ENCODE measurements around the gene PARD3B. TPM values are rescaled to one million over a fixed set of nuclear protein-coding genes. Genes with fewer than 3 reads are reported as not detected.

Gene PARD3B
- total RNA-seq, 1 donor from 2014 or later = 1.6 TPM

DNA sequence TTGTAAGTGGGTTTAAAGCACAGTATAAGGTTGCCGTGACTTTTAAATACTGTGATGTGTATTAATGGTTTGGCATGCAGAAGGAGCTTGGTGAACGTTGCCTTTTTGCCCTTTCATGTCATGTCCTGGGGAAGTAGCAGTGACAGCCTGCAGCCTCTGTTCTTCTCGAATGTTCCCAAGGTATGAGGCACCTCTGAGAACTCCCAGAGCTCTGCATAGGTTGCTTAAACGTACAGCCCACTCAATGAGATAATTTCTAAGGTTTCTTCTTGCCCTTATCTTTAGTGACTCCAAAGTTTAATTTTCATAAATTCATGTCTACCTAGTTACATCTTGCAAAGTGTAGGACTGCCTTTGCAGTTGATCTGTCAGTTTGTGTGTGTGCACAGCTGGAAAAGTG is 36.7 kb downstream of the PARD3B start:
- DNase-seq (ENCODE audit: low read depth) = no peak
- H3K4me3 ChIP-seq (ENCODE audit: low read depth, low read length) = no peak overlapping the region
- no peak for TF ChIP-seq CTCF (IDR thresholded peaks at IDR 0.05; ENCODE audit: insufficient read depth, low read length, severe bottlenecking)
- no peaks in the 10 kb centered on the region for H3K36me3 ChIP-seq (ENCODE audit: control insufficient read depth, insufficient read depth, low read length)
- no peak for FAIRE-seq
- H3K27me3 ChIP-seq (ENCODE audit: control insufficient read depth, insufficient read depth, low read length) = no peaks in the 10 kb centered on the region

DNA sequence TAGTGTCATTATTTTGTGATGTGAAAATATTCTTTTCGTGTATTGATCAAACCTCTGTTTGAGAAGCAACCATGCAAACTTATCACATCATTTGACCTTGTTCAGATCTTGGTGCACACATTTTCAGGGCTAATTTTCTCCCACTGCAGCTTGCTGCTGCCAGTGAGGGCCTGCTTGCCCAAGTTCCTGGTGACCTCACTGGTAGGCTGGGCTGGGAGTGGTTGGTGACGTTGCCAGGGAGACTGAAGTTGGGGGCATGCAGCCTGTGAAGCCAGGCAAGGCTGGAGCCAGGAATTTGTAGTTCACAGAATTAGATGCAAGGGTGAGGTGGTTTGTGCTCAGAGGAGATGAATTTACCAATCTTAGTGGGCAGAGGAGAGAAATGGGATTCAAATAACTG is 38.5 kb downstream of the PARD3B start:
- H3K36me3 ChIP-seq (ENCODE audit: control insufficient read depth, insufficient read depth, low read length) = no peaks in the 10 kb centered on the region
- no peak overlapping the region for H3K4me3 ChIP-seq (ENCODE audit: low read depth, low read length)
- no peak for TF ChIP-seq CTCF (IDR thresholded peaks at IDR 0.05; ENCODE audit: insufficient read depth, low read length, severe bottlenecking)
- H3K27me3 ChIP-seq (ENCODE audit: control insufficient read depth, insufficient read depth, low read length) = no peaks in the 10 kb centered on the region
- FAIRE-seq (no peak), DNase-seq (ENCODE audit: low read depth) (no peak)

DNA sequence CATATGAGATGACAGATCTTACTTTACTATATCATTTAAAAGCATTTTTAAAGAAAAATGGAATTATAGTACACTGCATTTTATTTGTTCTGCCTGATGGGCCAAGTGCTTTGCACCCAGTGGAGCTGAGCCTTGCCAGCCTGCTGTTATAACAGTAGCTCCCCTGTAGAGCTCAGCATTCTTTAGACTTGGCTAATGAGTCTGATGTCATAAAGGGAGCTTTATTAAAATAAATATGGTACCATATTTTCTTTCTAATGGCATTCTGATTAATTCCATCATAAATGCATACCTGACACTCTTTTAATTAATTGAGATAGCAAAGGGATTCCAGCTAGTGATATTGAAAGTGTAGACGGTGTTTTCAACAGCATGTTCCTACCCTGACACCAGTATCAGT is 40.7 kb downstream of the PARD3B start:
- FAIRE-seq (no peak), DNase-seq (ENCODE audit: low read depth) (no peak)
- no peaks in the 10 kb centered on the region for H3K36me3 ChIP-seq (ENCODE audit: control insufficient read depth, insufficient read depth, low read length)

GRCh38 chr2:204586444-204587180 is 41.3 kb downstream of the PARD3B start:
- no peak overlapping the region for H3K4me3 ChIP-seq (ENCODE audit: low read depth, low read length)
- H3K27me3 ChIP-seq (ENCODE audit: control insufficient read depth, insufficient read depth, low read length) = no peaks in the 10 kb centered on the region
- FAIRE-seq (no peak), DNase-seq (ENCODE audit: low read depth) (no peak)
- TF ChIP-seq CTCF (IDR thresholded peaks at IDR 0.05; ENCODE audit: insufficient read depth, low read length, severe bottlenecking) = no peak
- H3K36me3 ChIP-seq (ENCODE audit: control insufficient read depth, insufficient read depth, low read length) = no peaks in the 10 kb centered on the region

More for the DNA sequence above, 40.7 kb downstream of the PARD3B start:
- H3K27me3 ChIP-seq (ENCODE audit: control insufficient read depth, insufficient read depth, low read length) = no peaks in the 10 kb centered on the region
- no peak overlapping the region for H3K4me3 ChIP-seq (ENCODE audit: low read depth, low read length)
- TF ChIP-seq CTCF (IDR thresholded peaks at IDR 0.05; ENCODE audit: insufficient read depth, low read length, severe bottlenecking) = no peak

GRCh38 chr2:204590063-204590462 is 44.8 kb downstream of the PARD3B start:
- H3K27me3 ChIP-seq (ENCODE audit: control insufficient read depth, insufficient read depth, low read length) = no peaks in the 10 kb centered on the region
- no peaks in the 10 kb centered on the region for H3K36me3 ChIP-seq (ENCODE audit: control insufficient read depth, insufficient read depth, low read length)
- no peak for TF ChIP-seq CTCF (IDR thresholded peaks at IDR 0.05; ENCODE audit: insufficient read depth, low read length, severe bottlenecking)
- no peak for DNase-seq (ENCODE audit: low read depth)
- H3K4me3 ChIP-seq (ENCODE audit: low read depth, low read length) = no peak overlapping the region
- no peak for FAIRE-seq

GRCh38 chr2:204591225-204591624 is 46.0 kb downstream of the PARD3B start:
- Histone ChIP-seq H3K36me3 (ENCODE audit: control insufficient read depth, insufficient read depth, low read length) (no peaks in the 10 kb centered on the region), H3K4me3 (ENCODE audit: low read depth, low read length) (no peak overlapping the region), H3K27me3 (ENCODE audit: control insufficient read depth, insufficient read depth, low read length) (no peaks in the 10 kb centered on the region)
- no peak for TF ChIP-seq CTCF (IDR thresholded peaks at IDR 0.05; ENCODE audit: insufficient read depth, low read length, severe bottlenecking)
- FAIRE-seq (no peak), DNase-seq (ENCODE audit: low read depth) (no peak)

Data from bronchial epithelial cell (primary cell).